ENCODE results near the gene C1QTNF1. TPM values are rescaled to one million over a fixed set of nuclear protein-coding genes. Genes with fewer than 3 reads are reported as not detected.

The C1QTNF1 gene
- total and polyA plus RNA-seq, 9 of the 15 experiments (the other 6 are each of a cell fraction or from before 2014, with no cell fraction given): 0.09 TPM; not detected in 8

DNA sequence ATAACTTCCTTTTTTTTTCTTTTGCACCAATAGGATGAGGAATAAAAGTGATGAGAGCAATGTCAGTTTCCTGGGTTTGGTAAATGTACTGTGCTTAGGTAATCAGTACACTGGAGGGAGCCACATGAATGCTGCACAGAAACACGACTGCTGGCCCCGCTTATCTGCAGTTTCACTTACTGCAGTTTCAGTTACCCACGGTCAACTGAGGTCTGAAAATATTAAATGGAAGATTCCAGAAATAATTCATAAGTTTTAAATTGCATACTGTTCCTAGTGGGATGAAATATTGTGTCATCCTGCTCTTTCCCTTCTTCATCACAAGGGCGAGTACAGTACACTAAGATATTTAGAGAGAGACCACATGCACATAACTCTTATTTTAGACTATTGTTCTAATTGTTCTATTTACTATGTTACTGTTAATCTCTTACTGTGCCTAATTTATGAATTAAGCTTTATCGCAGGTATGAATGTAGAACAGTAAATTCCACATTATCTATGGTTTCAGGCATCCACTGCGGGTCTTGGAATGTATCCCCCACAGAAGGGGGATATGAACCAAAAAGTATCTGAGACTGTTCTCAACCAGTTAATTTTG lies 37.8 kb upstream of the C1QTNF1 start (continued):
- TF ChIP-seq, protein P1, sequence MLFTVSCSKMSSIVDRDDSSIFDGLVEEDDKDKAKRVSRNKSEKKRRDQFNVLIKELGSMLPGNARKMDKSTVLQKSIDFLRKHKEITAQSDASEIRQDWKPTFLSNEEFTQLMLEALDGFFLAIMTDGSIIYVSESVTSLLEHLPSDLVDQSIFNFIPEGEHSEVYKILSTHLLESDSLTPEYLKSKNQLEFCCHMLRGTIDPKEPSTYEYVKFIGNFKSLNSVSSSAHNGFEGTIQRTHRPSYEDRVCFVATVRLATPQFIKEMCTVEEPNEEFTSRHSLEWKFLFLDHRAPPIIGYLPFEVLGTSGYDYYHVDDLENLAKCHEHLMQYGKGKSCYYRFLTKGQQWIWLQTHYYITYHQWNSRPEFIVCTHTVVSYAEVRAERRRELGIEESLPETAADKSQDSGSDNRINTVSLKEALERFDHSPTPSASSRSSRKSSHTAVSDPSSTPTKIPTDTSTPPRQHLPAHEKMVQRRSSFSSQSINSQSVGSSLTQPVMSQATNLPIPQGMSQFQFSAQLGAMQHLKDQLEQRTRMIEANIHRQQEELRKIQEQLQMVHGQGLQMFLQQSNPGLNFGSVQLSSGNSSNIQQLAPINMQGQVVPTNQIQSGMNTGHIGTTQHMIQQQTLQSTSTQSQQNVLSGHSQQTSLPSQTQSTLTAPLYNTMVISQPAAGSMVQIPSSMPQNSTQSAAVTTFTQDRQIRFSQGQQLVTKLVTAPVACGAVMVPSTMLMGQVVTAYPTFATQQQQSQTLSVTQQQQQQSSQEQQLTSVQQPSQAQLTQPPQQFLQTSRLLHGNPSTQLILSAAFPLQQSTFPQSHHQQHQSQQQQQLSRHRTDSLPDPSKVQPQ (CRISPR knock-in tag; IDR thresholded peaks at IDR 0.05; ENCODE audit: borderline replicate concordance): no peak
- TF ChIP-seq PTRF (tag; IDR thresholded peaks at IDR 0.05) (no peak), XRCC4 (IDR thresholded peaks at IDR 0.05; ENCODE audit: extremely low read depth, insufficient read depth, insufficient read length) (no peak), MTA1 (IDR thresholded peaks at IDR 0.05; ENCODE audit: borderline replicate concordance) (no peak), BRCA1 (IDR thresholded peaks at IDR 0.05) (no peak), BRCA1 (CRISPR knock-in tag; IDR thresholded peaks at IDR 0.05) (no peak), ZNF695 (CRISPR knock-in tag; IDR thresholded peaks at IDR 0.05) (no peak), ZC3H11A (IDR thresholded peaks at IDR 0.05; ENCODE audit: low read depth, low read length) (no peak), HMG20B (CRISPR knock-in tag; IDR thresholded peaks at IDR 0.05) (no peak), HDAC2 (IDR thresholded peaks at IDR 0.05) (no peak), NFIX (CRISPR knock-in tag; IDR thresholded peaks at IDR 0.05; ENCODE audit: low read depth) (no peak), RAD21 (CRISPR knock-in tag; conservative IDR thresholded peaks at IDR 0.05 in 1 of 2, IDR thresholded peaks at IDR 0.05 in 1 of 2) (peak; percentile 66 to 82)
- TF ChIP-seq, protein P2, sequence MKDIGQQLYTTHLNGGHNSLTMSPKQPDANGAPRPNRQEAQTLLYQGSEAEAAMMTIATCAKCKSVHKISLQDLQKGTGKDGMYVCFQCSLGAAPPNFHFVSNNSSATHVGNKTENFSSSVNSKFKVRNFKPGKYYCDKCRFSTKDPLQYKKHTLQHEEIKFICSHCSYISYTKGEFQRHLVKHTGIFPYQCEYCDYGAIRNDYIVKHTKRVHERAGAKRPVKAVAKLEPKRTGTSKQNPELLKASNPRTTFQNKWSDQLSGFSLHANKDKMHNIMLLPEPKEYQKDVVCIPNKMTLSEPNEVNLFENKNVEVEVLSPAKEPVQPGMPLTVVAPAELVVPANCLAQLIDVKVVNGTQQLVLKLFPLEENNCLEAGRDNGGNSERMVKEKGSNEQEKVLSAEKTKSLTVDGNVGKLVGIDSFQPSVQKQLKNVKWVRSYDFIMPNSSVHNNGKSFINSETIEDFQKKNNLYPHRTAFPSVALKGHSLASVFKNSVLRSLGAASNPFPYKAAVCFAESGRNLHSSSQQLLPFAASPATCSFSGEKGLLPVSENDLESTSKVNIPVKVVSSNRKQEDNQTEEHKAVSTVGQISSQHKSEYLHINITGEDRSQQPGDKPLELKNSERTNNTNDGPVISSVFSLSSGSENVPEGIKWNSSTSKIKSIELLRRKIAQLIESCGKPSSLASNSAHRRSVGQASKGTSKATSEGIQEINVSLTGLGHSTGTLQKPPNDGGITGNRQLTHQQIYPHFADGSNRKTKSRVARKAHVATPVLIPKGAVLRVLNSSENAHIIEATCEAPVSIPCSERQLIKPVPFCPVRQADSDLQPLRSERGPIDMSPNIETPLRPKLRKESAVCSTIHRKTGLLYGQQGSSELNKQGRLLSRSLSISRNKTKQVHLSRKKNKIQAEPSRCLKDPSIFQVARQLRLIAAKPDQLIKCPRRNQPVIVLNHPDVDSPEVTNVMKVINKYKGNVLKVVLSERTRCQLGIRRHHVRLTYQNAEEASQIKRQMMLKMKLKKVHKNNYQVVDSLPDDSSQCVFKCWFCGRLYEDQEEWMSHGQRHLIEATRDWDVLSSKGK (CRISPR knock-in tag; IDR thresholded peaks at IDR 0.05): no peak
- TF ChIP-seq, protein P3, sequence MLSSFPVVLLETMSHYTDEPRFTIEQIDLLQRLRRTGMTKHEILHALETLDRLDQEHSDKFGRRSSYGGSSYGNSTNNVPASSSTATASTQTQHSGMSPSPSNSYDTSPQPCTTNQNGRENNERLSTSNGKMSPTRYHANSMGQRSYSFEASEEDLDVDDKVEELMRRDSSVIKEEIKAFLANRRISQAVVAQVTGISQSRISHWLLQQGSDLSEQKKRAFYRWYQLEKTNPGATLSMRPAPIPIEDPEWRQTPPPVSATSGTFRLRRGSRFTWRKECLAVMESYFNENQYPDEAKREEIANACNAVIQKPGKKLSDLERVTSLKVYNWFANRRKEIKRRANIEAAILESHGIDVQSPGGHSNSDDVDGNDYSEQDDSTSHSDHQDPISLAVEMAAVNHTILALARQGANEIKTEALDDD (IDR thresholded peaks at IDR 0.05): 0 out of 2 replicates have a peak, but pooled peaks have one; percentile 37
- TF ChIP-seq, protein P4, sequence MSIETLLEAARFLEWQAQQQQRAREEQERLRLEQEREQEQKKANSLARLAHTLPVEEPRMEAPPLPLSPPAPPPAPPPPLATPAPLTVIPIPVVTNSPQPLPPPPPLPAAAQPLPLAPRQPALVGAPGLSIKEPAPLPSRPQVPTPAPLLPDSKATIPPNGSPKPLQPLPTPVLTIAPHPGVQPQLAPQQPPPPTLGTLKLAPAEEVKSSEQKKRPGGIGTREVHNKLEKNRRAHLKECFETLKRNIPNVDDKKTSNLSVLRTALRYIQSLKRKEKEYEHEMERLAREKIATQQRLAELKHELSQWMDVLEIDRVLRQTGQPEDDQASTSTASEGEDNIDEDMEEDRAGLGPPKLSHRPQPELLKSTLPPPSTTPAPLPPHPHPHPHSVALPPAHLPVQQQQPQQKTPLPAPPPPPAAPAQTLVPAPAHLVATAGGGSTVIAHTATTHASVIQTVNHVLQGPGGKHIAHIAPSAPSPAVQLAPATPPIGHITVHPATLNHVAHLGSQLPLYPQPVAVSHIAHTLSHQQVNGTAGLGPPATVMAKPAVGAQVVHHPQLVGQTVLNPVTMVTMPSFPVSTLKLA (conservative IDR thresholded peaks at IDR 0.05): peak in 1 of 2 experiments; percentile 21; a peak in 1 of 4 replicates

All from K562 (cell line).